ENCODE results near the gene CAPN9. TPM values are rescaled to one million over a fixed set of nuclear protein-coding genes. Genes with fewer than 3 reads are reported as not detected.

Gene CAPN9
- total and polyA plus RNA-seq, 9 of the 15 experiments (the other 6 are each of a cell fraction or from before 2014, with no cell fraction given), result not detected

DNA sequence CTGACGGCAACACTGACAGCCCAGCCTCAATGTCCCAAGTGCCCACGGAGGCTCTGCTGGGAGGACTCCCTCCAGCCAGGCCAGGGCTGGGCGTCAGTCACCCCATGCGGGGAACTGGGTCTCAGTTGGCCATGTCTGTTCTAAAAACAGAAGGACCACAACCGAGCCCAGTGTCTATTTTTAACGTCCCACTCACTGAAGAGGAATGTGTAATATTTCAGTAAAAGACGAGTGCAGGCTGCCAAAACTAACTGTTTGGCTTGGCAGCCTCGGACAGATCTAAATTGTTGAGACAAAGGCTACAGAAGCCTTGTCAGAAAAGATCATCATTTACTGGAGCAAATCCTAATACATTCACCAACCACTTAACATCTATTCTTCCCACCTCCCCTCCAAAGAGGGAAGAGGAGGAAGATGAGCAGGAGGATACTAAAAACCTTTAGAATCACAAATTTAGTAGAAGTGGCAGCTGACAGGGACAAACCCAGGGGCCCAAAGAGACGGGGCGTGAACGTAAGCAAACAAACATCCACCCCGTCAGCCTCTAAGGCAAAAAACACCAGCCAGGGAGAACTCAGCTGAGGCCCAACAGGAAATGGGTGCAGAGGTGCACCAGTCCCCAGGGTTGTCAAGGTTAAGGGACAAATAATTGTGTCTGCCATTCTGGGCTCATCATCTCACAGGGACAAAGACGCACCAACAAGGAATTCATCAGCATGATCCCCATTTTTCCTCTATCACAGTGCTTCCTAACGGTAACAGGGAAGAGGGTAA lies 102.5 kb downstream of the CAPN9 start:
- DNase-seq (ENCODE audit: extremely low read depth in 1 of 4, low spot score in 3 of 4), result no peak
- no peak overlapping the region for H2AFZ ChIP-seq (ENCODE audit: low read depth, low read length)
- WGBS (ENCODE audit: insufficient coverage, low coverage, missing lambda C conversion rate), result 32% methylated on average over 14 of the region's 14 CpGs
- ChIA-PET POLR2A (interaction anchor here (0.5 kb wide), 2 partner anchors 10 to 168 kb away, joined by 3 read pairs; no protein-coding TSS in a partner anchor), CTCF (ENCODE audit: low intra/inter-chr PET ratio) (no interaction called here)
- no peak overlapping the region for H3K27ac ChIP-seq (ENCODE audit: extremely low read depth, low read depth, low read length)
- H3K27me3 ChIP-seq (ENCODE audit: control insufficient read depth in 2 of 2, insufficient read depth in 2 of 2, low read length in 2 of 2), result peaks cover 0 to 5% of the 10 kb centered on the region in 2 experiments; a peak in 1 of 5 replicates
- no peak overlapping the region for H3K4me2 ChIP-seq (ENCODE audit: insufficient read depth, low read length)
- ATAC-seq, result no peak
- no peaks in the 10 kb centered on the region for H3K9me1 ChIP-seq (ENCODE audit: control insufficient read depth, insufficient read depth, low read length)
- H3K9me3 ChIP-seq (replicated peaks; ENCODE audit: control insufficient read depth, insufficient read depth, low read depth, low read length), result no peaks in the 10 kb centered on the region
- peak; percentile 23 for FAIRE-seq
- TF ChIP-seq ASH1L (IDR thresholded peaks at IDR 0.05; ENCODE audit: borderline replicate concordance, low read depth, partially characterized antibody) (no peak), KLF16 (IDR thresholded peaks at IDR 0.05) (no peak), ZNF354B (CRISPR knock-in tag; IDR thresholded peaks at IDR 0.05) (no peak), GABPB1 (CRISPR knock-in tag; IDR thresholded peaks at IDR 0.05) (no peak), SMARCA4 (IDR thresholded peaks at IDR 0.05) (no peak), HMBOX1 (IDR thresholded peaks at IDR 0.05) (no peak), GTF2A2 (tag; IDR thresholded peaks at IDR 0.05) (no peak), FOXM1 (IDR thresholded peaks at IDR 0.05; ENCODE audit: low read depth) (no peak), FOXM1 (CRISPR knock-in tag; IDR thresholded peaks at IDR 0.05; ENCODE audit: low read depth) (no peak), ILF3 (IDR thresholded peaks at IDR 0.05; ENCODE audit: borderline replicate concordance) (no peak)
- TF ChIP-seq, protein P1, sequence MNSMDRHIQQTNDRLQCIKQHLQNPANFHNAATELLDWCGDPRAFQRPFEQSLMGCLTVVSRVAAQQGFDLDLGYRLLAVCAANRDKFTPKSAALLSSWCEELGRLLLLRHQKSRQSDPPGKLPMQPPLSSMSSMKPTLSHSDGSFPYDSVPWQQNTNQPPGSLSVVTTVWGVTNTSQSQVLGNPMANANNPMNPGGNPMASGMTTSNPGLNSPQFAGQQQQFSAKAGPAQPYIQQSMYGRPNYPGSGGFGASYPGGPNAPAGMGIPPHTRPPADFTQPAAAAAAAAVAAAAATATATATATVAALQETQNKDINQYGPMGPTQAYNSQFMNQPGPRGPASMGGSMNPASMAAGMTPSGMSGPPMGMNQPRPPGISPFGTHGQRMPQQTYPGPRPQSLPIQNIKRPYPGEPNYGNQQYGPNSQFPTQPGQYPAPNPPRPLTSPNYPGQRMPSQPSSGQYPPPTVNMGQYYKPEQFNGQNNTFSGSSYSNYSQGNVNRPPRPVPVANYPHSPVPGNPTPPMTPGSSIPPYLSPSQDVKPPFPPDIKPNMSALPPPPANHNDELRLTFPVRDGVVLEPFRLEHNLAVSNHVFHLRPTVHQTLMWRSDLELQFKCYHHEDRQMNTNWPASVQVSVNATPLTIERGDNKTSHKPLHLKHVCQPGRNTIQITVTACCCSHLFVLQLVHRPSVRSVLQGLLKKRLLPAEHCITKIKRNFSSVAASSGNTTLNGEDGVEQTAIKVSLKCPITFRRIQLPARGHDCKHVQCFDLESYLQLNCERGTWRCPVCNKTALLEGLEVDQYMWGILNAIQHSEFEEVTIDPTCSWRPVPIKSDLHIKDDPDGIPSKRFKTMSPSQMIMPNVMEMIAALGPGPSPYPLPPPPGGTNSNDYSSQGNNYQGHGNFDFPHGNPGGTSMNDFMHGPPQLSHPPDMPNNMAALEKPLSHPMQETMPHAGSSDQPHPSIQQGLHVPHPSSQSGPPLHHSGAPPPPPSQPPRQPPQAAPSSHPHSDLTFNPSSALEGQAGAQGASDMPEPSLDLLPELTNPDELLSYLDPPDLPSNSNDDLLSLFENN (IDR thresholded peaks at IDR 0.05; ENCODE audit: low read depth in 2 of 2, low read length in 2 of 2), result no peak
- TF ChIP-seq, protein P2, sequence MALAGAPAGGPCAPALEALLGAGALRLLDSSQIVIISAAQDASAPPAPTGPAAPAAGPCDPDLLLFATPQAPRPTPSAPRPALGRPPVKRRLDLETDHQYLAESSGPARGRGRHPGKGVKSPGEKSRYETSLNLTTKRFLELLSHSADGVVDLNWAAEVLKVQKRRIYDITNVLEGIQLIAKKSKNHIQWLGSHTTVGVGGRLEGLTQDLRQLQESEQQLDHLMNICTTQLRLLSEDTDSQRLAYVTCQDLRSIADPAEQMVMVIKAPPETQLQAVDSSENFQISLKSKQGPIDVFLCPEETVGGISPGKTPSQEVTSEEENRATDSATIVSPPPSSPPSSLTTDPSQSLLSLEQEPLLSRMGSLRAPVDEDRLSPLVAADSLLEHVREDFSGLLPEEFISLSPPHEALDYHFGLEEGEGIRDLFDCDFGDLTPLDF (CRISPR knock-in tag; IDR thresholded peaks at IDR 0.05), result no peak
- H3K4me1 ChIP-seq (replicated peaks in 1 of 2; ENCODE audit: control insufficient read depth in 2 of 2, insufficient read depth in 2 of 2, low read length in 2 of 2), result no peaks in the 10 kb centered on the region
- in situ Hi-C loops (cut with MboI), result no loop called here
- intact Hi-C loops (cut with micrococcal nuclease), result no loop called here
- H3K9ac ChIP-seq (ENCODE audit: insufficient read depth in 1 of 2, low read depth in 2 of 2, low read length in 2 of 2), result no peak overlapping the region
- BruUV-seq (replicated peaks), result no TSS peak
- no peaks in the 10 kb centered on the region for H3K36me3 ChIP-seq (ENCODE audit: control insufficient read depth, insufficient read depth, low read length)
- H4K20me1 ChIP-seq (replicated peaks; ENCODE audit: control insufficient read depth, insufficient read depth, low read length), result 0 out of 2 replicates have a peak, but pooled peaks cover 7% of the 10 kb centered on the region
- H3K79me2 ChIP-seq (ENCODE audit: control insufficient read depth, insufficient read depth, low read length), result no peaks in the 10 kb centered on the region
- H3K4me3 ChIP-seq, result no peak overlapping the region
